Measurements from ENCODE around the gene GLIPR1L1.
"Not testable (repeated sequence)": the region's sequence is repeated elsewhere in the genome, so short reads cannot be mapped to it uniquely, and the experiment has no call there.

Gene GLIPR1L1, protein sequence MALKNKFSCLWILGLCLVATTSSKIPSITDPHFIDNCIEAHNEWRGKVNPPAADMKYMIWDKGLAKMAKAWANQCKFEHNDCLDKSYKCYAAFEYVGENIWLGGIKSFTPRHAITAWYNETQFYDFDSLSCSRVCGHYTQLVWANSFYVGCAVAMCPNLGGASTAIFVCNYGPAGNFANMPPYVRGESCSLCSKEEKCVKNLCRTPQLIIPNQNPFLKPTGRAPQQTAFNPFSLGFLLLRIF

DNA sequence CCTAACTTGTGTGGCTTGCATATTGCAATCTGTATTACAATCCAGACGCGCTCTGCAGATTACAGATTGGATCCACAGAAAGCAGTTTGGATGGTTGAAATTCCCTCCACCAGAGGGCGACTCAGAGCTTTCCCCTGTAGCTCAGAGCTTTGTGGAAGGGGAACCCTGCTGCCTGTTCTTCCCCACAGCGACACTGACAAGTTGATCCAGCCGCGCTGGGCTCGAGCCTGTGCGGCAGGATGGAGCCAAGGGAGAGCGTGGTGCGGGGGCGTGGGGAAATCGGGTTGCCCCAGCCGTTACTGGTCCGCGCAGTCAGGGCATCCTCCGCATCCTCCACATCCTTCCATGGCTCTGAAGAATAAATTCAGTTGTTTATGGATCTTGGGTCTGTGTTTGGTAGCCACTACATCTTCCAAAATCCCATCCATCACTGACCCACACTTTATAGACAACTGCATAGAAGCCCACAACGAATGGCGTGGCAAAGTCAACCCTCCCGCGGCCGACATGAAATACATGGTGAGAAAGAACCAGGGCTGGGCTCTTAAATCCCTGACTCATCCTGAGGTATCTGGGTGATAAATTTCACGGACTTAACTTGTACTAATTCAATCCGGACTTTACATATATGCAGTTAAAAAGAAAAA, at the start of gene GLIPR1L1:
GLIPR1L1 (plus strand) TSS at position 287 of the 647 bp plus-strand sequence; CDS start at position 346, 59 bp downstream.
- DNase-seq = peak; percentile 20 to 96 (median 75)

DNA sequence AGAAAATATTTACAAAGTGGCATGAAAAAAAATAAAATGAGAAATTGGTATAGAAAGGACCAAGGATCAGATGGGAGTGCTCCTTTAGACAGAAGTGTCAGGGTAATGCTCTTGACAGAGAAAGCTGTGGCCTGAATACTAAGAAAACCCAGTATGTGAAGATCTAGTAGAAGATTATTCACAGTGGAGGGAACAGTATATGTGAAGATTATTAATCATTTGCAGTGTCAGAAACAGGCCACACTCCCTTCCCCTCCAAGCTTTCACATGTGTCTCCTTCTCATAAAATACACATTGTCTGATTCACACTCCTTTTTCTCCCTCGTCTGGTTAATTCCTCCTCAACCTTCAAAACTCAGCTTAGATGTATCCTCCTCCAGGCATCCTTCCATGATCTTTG, 45.6 kb upstream of the GLIPR1L1 start:
- no peak for DNase-seq

DNA sequence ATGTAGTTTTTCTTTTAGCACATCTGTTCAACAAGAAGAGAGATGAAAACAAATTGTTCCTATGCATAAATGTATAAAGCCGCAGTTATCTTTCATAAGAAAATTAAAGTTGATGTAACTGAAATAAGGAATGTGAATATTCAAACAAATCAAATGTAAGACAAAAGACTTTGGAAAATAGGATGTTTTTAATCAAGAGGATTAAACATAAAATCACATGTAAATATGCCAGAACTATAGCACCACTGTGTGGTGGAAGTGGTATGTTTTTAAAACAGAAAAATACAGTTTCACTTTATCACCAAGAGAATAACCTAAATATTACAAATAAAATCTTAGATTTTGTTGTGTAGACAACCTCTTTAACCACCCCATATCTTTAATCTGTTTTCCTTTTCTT, 44.7 kb upstream of the GLIPR1L1 start:
- peak in 1 of 56 donors; percentile 6 for DNase-seq

DNA sequence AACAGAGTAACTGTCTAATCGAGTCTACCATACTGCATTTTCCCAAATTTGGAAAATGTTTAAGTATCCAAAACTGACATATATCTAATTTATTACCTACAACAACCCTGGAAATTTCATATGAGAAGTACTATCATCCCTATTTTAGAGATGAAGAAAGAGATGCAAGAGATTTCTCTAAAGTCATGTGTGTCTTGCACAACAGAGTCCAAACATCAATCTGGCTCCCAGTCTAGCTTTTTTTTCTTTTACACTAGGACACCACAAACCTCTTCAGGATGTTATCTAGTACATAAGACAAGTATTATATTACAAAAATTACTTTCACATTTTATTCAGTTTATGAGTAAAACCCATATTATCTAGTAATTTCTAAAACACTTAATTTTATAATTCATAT, 43.5 kb upstream of the GLIPR1L1 start:
- DNase-seq = no peak

DNA sequence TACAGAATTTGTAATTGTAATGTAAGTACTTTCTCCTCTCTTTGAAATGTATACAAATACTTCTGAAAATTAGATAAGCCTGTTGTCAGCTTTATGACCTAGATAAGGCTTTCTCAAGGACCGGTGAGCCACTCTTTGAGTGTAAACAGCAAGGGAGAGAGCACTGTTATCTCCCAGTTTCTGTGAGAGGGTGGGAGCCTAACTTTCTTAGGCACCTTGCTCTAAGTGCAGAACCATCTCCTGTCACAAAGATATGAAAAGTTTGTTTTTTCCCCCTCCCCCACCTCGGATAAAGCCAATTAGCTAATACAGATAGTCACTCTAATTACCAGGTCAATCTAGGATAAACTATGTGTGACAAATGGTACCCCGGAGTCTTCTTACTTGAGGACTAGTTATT, 40.1 kb upstream of the GLIPR1L1 start:
- no peak for DNase-seq

DNA sequence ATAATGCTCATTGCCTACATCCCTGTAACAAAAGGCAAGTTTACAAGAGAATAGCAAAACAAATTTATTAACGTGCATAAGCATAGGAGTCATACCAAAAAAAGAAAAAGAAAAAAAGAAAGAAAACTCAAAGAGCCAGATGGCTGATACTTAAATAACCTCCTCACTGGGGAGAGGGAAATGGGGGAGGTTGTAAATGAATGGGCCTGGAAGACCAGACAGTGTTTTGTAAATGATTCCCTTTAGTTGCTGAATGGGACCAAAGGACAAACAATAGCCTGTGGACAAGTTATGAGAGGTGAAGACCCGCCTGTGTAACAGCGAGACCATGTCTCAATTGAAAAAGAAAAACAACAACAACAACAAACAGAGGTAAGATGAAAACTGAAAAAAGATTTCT, 39.7 kb upstream of the GLIPR1L1 start:
- DNase-seq = no peak

DNA sequence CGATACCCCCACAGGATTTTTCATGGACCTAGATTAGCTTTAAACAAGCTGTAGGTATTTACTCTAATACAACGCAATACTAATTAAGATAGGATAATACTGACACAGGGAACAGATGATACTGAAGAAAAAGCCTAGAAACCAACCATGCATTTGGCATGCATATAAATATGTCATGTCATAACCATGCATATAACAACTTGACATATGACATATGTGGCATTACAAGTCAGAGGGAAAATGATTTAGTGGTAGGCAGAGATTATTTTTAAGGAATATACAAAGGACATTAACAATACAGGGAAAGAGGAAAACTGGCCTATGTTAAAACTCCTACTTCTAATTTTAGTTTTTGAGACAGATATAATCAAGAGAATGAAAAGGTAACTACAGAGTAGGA, 32.2 kb upstream of the GLIPR1L1 start:
- no peak for DNase-seq

DNA sequence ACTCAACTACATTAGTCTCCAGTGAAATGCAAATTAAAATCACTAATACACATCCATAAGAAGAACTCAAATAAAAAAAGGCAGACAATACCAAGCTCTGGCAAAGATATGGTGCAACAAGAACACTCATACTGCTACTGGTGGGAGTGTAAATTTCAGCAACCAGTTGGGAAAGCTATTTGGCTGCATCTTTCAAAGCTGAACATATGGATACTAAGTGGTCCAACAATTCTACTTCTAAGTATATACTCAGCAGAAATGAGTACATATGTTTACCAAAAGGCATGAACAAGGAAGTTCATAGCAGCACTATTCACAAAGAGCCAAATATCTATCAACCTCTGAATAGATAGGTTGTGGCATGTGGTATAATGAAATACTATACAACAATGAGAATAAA, 31.7 kb upstream of the GLIPR1L1 start:
- no peak for DNase-seq

DNA sequence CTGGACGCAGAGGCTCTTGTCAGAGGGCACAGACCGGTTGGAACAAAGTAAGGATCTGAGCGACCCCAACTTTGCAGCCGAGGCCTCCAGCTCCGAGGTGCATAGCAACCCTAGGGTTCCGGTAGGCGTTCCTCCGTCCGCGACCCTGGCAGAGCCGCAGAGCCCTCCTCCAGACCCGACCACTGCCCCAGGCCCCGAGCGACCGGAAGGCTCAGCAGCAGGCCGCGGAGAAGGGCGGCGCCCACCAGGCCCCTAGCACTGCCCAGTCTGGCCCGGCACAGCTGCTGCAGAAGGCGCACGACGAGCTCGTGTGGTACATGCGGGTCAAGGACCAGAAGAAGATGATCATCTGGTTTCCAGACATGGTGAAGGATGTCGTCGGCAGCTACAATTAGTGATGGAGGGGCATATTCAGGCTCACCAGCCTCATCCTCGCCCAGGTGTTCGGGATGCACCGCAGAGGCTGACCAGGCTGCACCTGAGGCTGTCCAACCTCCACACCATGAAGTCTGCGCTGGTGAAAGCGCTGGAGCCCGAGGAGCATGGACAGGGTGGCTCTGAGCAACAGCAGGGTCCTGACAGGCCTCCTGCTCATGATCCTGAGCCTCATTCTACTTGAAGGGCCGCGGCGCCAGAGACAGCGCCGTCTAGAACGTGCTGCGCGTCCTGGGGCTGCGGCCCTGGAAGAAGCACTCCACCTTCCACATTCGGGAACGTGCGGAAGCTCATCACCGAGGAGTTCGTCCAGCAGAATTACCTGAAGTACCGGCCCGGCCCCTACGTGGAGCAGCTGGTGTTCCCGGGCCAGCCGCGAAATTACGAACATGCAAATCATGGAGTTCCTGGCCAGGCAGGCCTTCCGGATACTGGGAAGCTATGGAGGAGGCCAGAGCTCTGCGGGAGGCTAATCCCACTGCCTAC, 28.8 kb upstream of the GLIPR1L1 start:
- DNase-seq = no peak

DNA sequence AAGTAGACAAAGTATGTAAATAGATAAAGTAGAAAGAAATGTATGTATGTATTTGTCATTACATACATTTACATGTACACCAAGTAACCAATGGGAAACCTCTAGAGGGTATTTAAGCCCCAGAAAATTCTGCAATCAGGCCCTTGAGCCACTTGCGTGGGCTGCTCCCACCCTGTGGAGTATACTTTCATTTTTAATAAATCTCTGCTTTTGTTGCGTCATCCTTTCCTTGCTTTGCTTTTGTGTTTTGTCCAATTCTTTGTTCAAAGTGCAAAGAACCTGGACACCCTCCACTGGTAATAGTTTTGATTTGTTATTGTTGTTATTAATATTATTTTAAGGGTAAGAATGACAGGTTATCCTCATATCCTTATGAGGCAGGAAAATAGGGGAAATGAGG, 26.2 kb upstream of the GLIPR1L1 start:
- DNase-seq = no peak

DNA sequence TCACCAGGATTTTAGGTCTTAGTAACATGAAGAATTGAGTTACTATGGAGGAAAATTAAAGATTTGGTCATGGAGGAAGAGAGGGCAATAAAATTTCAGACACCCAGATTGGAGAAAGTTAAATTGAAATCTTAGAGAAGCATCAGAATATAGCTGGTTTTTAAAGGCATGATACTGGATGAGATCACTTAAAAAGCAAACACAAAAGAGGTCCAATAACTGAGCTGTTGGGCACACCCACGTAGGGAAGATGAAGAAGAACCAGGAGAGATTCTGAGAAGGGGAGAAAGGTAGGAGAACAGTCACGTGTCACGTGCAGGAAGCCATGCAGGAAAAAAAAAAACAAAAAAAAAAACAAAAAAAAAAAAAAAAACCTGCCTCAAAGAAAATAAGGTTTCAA, 23.1 kb upstream of the GLIPR1L1 start:
- no peak for DNase-seq

DNA sequence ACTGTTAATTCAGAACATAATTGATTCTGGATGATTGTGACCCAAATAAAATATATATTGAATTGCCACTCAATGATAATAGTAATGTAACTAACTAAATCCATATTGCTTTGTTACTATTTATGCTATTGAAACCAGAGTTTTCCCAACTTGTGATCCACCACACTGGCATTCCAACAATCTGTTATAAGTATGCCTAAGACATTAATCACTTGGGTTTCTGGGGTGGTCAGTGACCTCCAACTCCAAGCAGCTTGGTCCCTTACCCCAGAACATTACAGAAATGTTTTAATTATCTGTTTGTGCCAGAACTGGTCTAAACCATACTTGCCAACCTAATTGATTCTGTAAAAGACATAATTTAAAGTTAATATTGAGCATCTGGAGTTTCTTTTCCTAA, 19.0 kb upstream of the GLIPR1L1 start:
- DNase-seq = no peak

DNA sequence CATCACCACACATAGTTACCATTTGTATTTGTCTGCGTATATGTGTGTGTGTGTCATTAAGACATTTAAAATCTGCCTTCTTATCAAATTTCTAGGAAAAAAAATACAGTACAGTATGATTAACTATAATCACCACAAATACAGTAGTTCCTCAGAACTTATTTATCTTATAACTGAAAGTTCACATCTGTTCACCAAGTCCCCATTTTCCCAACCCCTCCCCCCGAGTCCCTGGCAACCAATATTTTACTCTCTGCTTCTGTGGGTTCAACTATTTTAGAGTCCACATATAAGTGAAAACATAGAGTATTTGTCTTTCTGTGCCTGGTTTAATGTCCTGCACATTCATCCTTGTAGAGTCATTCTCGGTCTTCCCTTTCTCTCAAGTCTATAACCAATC, 16.7 kb upstream of the GLIPR1L1 start:
- no peak for DNase-seq

DNA sequence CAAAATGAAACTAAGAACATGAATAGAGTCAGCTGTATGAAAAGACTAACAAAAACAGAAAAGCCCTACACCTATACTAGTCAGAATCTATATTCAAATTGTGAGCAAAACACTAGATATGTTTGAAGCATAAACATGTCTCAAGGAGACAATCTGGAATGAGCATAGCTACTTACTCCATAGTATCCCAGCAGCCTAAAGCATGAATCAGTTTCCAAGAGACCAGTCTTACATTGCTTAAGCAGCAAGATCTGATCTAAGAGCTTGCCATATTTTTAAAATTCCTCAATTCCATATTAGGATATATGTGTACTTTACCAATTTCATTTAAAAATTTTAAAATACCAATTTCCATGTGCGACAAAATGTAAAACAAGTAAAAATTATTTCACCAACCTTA, 12.0 kb upstream of the GLIPR1L1 start:
- DNase-seq = no peak

DNA sequence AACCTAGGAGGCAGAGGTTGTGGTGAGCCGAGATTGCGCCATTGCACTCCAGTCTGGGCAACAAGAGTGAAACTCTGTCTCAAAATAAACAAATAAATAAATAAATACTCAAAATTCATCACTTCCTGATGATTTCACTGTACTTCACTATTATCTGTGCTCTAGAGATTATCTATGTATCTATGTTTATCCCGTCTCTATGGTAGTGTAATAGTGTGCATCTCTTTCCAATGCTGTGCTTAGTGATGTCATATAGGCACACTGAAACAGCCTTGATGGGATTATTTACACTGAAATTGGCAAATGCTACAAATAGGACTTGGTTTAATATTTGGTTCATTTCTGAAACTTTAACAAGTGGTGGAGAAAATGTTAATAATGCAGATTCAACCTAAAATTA, 10.8 kb upstream of the GLIPR1L1 start:
- no peak for DNase-seq

DNA sequence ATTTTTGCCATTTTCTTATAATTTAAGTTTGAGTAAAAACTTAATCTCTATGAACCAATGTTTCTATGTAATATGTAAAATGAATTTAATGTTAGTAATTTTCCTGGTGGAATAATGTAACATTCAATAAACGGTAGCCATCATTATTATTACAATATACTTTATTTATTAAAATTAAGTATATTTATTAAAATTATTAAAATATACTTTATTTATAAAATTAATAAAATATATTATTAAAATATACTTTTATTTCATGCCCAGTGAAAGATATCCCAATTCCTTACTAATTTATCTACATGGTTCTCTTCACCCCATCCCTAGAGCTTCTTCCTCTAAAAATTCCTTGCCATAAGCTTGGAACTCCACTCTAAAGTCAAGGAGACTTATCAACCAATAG, 6.8 kb upstream of the GLIPR1L1 start:
- DNase-seq = no peak

DNA sequence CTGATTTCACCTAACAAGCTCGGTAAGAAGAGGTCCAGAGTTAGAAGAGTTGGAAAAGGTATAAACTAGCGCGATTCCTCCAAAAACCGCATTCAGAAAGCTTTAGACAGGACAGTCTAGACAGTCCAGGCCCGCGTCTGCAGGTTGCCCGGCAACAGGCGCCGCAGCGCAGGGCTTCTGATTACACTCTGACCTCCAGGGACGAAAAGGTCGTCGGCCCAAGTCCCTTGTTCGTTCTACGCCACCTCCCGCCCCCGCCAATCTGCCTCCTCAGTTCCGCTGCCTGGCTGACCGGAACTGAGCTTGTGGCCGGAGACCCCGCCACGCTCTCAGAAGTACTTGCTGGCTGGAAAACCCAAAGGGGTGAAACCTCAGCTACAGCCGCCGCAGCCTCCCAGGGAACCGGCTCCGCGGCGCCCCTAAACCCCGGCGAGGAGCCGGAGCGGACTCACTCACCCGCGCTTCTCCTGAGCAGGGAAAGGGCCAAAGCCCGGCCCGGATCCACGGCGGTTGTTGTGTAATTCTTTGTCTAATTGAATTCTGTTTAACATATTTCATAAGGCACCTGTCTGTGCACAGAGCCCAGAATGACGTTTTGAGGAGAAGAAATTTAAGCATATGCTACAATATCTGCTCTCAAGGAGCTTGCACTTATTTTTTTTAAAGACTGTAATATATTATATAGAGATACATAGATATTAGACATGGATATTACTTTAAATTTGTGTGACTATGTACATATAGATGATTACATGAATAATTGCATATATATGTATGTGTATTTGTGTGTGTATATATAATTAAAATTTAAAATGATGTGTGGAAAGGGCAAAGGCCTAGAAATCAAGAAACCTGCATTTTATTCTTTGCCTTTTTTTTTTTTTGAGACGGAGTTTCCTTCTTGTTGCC, 4.3 kb upstream of the GLIPR1L1 start, which contains the start of gene CAPS2:
CAPS2 (minus strand) TSS at position 407 of the 909 bp plus-strand sequence. CDS start 3,826 bp downstream, outside the sequence.
- peak in 55 of 56 donors; percentile 13 to 80 (median 59) for DNase-seq

DNA sequence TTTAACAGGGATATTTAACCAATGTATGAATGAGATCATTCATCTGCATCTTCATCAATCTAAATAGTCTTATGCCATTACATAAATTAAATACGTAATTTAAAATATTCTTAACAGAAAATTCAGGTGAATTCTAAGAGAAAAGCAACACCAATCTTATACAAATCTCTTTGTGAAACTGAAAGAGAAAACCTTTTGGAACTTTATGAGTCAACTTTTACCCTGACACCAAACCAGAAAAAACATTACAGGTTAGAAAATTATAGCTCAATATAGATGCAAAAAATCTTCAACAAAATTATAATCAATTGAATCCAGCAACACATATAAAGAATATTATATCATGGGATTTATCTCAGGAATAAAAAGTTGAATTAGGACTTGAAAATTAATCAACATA, 3.4 kb downstream of the GLIPR1L1 start:
- DNase-seq = no peak

DNA sequence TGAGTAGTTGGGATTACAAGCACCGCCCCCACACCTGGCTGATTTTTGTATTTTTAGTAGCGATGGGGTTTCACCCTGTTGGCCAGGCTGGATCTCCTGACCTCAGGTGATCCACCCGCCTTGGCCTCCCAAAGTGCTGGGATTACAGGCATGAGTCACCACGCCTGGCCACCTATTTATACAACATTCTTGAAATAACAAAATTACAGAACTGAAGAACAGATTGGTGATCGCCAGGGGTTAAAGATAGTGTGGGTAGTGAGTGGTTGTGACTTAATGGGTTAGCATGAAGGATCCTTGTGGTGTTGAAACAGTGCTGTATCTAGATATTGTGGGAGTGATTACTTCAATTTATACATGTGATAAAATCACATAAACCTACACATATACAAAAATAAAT, 7.4 kb downstream of the GLIPR1L1 start:
- peak in 1 of 56 donors; percentile 6 for DNase-seq

DNA sequence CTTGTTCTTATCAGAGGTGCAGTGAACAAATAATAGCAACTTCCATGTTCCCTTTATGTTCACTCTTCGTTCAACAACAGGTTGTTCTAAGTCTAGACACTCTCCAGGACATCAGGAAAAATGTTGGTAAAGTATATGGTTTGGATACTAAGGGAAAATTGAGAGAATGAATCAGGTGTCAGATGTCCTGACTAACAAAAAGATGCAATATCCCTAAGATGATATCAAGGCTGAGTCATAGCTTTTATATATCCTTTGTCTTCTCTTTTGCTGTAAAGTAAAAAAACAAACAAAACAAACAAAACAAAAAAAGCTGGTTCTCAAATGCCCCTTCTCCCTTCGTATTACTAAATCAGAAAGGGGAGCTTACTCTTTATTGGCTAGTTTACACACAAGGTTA, 11.1 kb downstream of the GLIPR1L1 start:
- DNase-seq = no peak

DNA sequence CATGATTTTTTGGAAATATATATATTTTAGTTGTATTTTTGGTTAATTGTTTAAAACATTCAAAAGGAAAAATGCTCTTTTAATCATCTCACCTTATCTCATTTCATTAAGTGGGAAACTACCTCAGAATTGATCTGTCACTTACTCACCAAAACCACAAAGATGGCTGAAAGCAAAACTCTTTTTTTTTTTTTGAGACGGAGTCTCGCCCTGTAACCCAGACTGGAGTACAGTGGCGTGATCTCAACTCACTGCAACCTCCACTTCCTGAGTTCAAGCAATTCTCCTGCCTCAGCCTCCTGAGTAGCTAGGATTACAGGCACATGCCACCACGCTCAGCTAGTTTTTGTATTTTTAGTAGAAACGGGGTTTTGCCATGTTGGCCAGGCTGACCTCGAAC, 11.7 kb downstream of the GLIPR1L1 start:
- not testable (repeated sequence) for DNase-seq

Data from amygdala (tissue), 56 donors.